ENCODE results near the gene TBC1D20. TPM values are rescaled to one million over a fixed set of nuclear protein-coding genes. Genes with fewer than 3 reads are reported as not detected.

The TBC1D20 gene
- total RNA-seq, 1 experiment from 2014 or later = 32.5 TPM

GRCh38 chr20:427401-427800 is 34.9 kb downstream of the TBC1D20 start:
- BruUV-seq (replicated peaks) = no TSS peak

GRCh38 chr20:426566-426965 is 35.8 kb downstream of the TBC1D20 start:
- Mint-ChIP-seq H3K27me3 (ENCODE audit: insufficient read depth, unreplicated experiment) (no peaks in the 10 kb centered on the region), H3K9me3 (ENCODE audit: unreplicated experiment) (no peaks in the 10 kb centered on the region), H3K36me3 (ENCODE audit: insufficient read depth, unreplicated experiment) (peaks cover 72% of the 10 kb centered on the region), H3K27ac (ENCODE audit: low read depth, unreplicated experiment) (no peak overlapping the region), H3K4me3 (ENCODE audit: unreplicated experiment) (no peak overlapping the region), H3K4me1 (ENCODE audit: insufficient read depth, unreplicated experiment) (peaks cover under 1% of the 10 kb centered on the region)
- POLR2A ChIA-PET = interaction anchor here (1.2 kb wide), 1 partner anchor 79 kb away, joined by 3 read pairs; no protein-coding TSS in a partner anchor
- DNase-seq (ENCODE audit: unreplicated experiment) = no peak
- intact Hi-C loops (cut with micrococcal nuclease) = no loop called here
- no TSS peak for BruUV-seq (replicated peaks)
- CTCF ChIA-PET = interaction anchor here (0.7 to 10.0 kb wide), 4 partner anchors 19 to 82 kb away, joined by 3 to 118 read pairs (median 4); no protein-coding TSS in a partner anchor
- TF ChIP-seq CTCF (IDR thresholded peaks at IDR 0.05; ENCODE audit: unreplicated experiment) = no peak

More at GRCh38 chr20:427401-427800, 34.9 kb downstream of the TBC1D20 start:
- no peaks in the 10 kb centered on the region for H3K9me3 Mint-ChIP-seq (ENCODE audit: unreplicated experiment)
- ChIA-PET CTCF (interaction anchor here (1.0 to 10.0 kb wide), 6 partner anchors 20 to 329 kb away, joined by 4 to 118 read pairs (median 5); no protein-coding TSS in a partner anchor), POLR2A (interaction anchor here (0.7 to 1.2 kb wide), 5 partner anchors 18 to 80 kb away, joined by 3 to 6 read pairs (median 3); no protein-coding TSS in a partner anchor)
- no peak overlapping the region for H3K4me3 Mint-ChIP-seq (ENCODE audit: unreplicated experiment)
- H3K27me3 Mint-ChIP-seq (ENCODE audit: insufficient read depth, unreplicated experiment) = no peaks in the 10 kb centered on the region
- no peaks in the 10 kb centered on the region for H3K4me1 Mint-ChIP-seq (ENCODE audit: insufficient read depth, unreplicated experiment)
- no peak for TF ChIP-seq CTCF (IDR thresholded peaks at IDR 0.05; ENCODE audit: unreplicated experiment)
- no peak overlapping the region for H3K27ac Mint-ChIP-seq (ENCODE audit: low read depth, unreplicated experiment)
- DNase-seq (ENCODE audit: unreplicated experiment) = no peak
- peaks cover 69% of the 10 kb centered on the region for H3K36me3 Mint-ChIP-seq (ENCODE audit: insufficient read depth, unreplicated experiment)
- intact Hi-C loops (cut with micrococcal nuclease) = no loop called here

- H3K27me3 Mint-ChIP-seq (ENCODE audit: insufficient read depth, unreplicated experiment) = no peaks in the 10 kb centered on the region
- TSS peak; percentile 5 for BruUV-seq (replicated peaks)
- H3K9me3 Mint-ChIP-seq (ENCODE audit: unreplicated experiment) = no peaks in the 10 kb centered on the region
- H3K27ac Mint-ChIP-seq (ENCODE audit: low read depth, unreplicated experiment) = peak overlapping the region; percentile 41
- no peak for DNase-seq (ENCODE audit: unreplicated experiment)
- POLR2A ChIA-PET = no interaction called here
- H3K36me3 Mint-ChIP-seq (ENCODE audit: insufficient read depth, unreplicated experiment) = peaks cover 69% of the 10 kb centered on the region
- H3K4me3 Mint-ChIP-seq (ENCODE audit: unreplicated experiment) = no peak overlapping the region
- peaks cover 15% of the 10 kb centered on the region for H3K4me1 Mint-ChIP-seq (ENCODE audit: insufficient read depth, unreplicated experiment)
- intact Hi-C loops (cut with micrococcal nuclease) = no loop called here
- CTCF ChIA-PET = interaction anchor here (0.6 to 0.9 kb wide), 3 partner anchors 18 to 545 kb away, joined by 3 to 6 read pairs (median 4); no protein-coding TSS in a partner anchor
- TF ChIP-seq CTCF (IDR thresholded peaks at IDR 0.05; ENCODE audit: unreplicated experiment) = no peak
Observed at GRCh38 chr20:421685-422250, 40.6 kb downstream of the TBC1D20 start.

GRCh38 chr20:420721-421574 is 41.4 kb downstream of the TBC1D20 start:
- no peaks in the 10 kb centered on the region for H3K9me3 Mint-ChIP-seq (ENCODE audit: unreplicated experiment)
- peaks cover 72% of the 10 kb centered on the region for H3K36me3 Mint-ChIP-seq (ENCODE audit: insufficient read depth, unreplicated experiment)
- no TSS peak for BruUV-seq (replicated peaks)

More at GRCh38 chr20:420721-421574, 41.4 kb downstream of the TBC1D20 start:
- ChIA-PET CTCF (interaction anchor here (0.8 kb wide), 1 partner anchor 11 kb away, joined by 3 read pairs; no protein-coding TSS in a partner anchor), POLR2A (no interaction called here)
- Mint-ChIP-seq H3K4me1 (ENCODE audit: insufficient read depth, unreplicated experiment) (peaks cover 21% of the 10 kb centered on the region), H3K4me3 (ENCODE audit: unreplicated experiment) (no peak overlapping the region), H3K27ac (ENCODE audit: low read depth, unreplicated experiment) (peak overlapping the region; percentile 41), H3K27me3 (ENCODE audit: insufficient read depth, unreplicated experiment) (no peaks in the 10 kb centered on the region)
- TF ChIP-seq CTCF (IDR thresholded peaks at IDR 0.05; ENCODE audit: unreplicated experiment) = no peak
- peak; percentile 40 for DNase-seq (ENCODE audit: unreplicated experiment)
- intact Hi-C loops (cut with micrococcal nuclease) = no loop called here
